SU-DHL-6 (cell line): ENCODE results near the gene L3MBTL4.

Source experiments
- H2AFZ ChIP-seq: fragments of 200-600 bp; sonication (generic); 2 replicates; pipeline ENCODE4 v1.6.1; 2014; ENCODE audit warnings: low read depth, mild to moderate bottlenecking, moderate library complexity, mixed read lengths, antibody characterized with exemption, low read length; ENCODE audit not compliant: severe bottlenecking
- H3F3A ChIP-seq: fragments of 200-600 bp; shearing (Covaris generic); 2 replicates; pipeline ENCODE4 v1.6.0; 2016; ENCODE audit warnings: antibody characterized with exemption, mild to moderate bottlenecking; ENCODE audit not compliant: insufficient read depth
- H3K27ac ChIP-seq: fragments of 200-600 bp; sonication (generic); 2 replicates; pipeline ENCODE4 v1.5.1; 2016; ENCODE audit warnings: low read depth, mild to moderate bottlenecking, low read length, moderate library complexity, mixed read lengths
- H3K27me3 ChIP-seq: fragments of 200-600 bp; sonication (generic), shearing (Covaris generic); 2 replicates; pipeline ENCODE4 v1.6.0; 2014; ENCODE audit warnings: mild to moderate bottlenecking, low read length
- H3K36me3 ChIP-seq: fragments of 200-600 bp; sonication (generic); 2 replicates; pipeline ENCODE4 v1.6.1; 2014; ENCODE audit warnings: mild to moderate bottlenecking, low read length, mixed read lengths
- H3K4me2 ChIP-seq: fragments of 300-600, 200-600 bp; shearing (Covaris generic), sonication (generic); 2 replicates; pipeline ENCODE4 v1.6.0; 2014; ENCODE audit warnings: low read length, low read depth, mild to moderate bottlenecking; ENCODE audit not compliant: poor library complexity, severe bottlenecking
- H3K4me3 ChIP-seq: fragments of 200-600 bp; sonication (generic); 2 replicates; pipeline ENCODE4 v1.5.1; 2014; ENCODE audit warnings: antibody characterized with exemption, low read length, mild to moderate bottlenecking, mixed read lengths; ENCODE audit not compliant: insufficient read depth, poor library complexity, severe bottlenecking
- H3K79me2 ChIP-seq: fragments of 200-600 bp; sonication (generic); 2 replicates; pipeline ENCODE4 v1.6.1; 2014; ENCODE audit warnings: mild to moderate bottlenecking, low read length, moderate library complexity; ENCODE audit not compliant: insufficient read depth
- H3K9ac ChIP-seq: fragments of 200-600 bp; sonication (generic); 2 replicates; pipeline ENCODE4 v1.7.0; 2014; ENCODE audit warnings: mild to moderate bottlenecking, low read length
- H3K9me2 ChIP-seq: fragments of 200-600 bp; sonication (generic); replicated peaks from 2 replicates; pipeline ENCODE4 v1.6.1; 2014; ENCODE audit warnings: low read length; ENCODE audit not compliant: insufficient read depth
- H3K9me3 ChIP-seq: fragments of 200-600 bp; sonication (generic); 2 replicates; pipeline ENCODE4 v1.6.1; 2014; ENCODE audit warnings: low read length, mixed read lengths; ENCODE audit not compliant: insufficient read depth
- H4K20me1 ChIP-seq: fragments of 200-600 bp; sonication (generic); 2 replicates; pipeline ENCODE4 v1.6.1; 2014; ENCODE audit warnings: low read depth, mild to moderate bottlenecking, antibody characterized with exemption, low read length, moderate library complexity, mixed read lengths
- CTCF ChIP-seq: fragments of 200-600 bp; sonication (generic); IDR thresholded peaks from one replicate; pipeline ENCODE4 v1.5.1; 2017; ENCODE audit warnings: antibody characterized with exemption, mild to moderate bottlenecking, low read length, moderate library complexity; ENCODE audit not compliant: insufficient read depth, poor library complexity, severe bottlenecking
- EZH2phosphoT487 ChIP-seq: fragments of 200-600 bp; sonication (generic), shearing (Covaris generic); conservative IDR thresholded peaks from 2 replicates; pipeline ENCODE4 v1.6.1; 2018; ENCODE audit warnings: mild to moderate bottlenecking, antibody characterized with exemption, low read length, moderate library complexity, mixed read lengths

The L3MBTL4 gene

GRCh38 chr18:6311456-6312215 is 103.1 kb downstream of the L3MBTL4 start:
- Histone ChIP-seq H3K9me3 (no peaks in the 10 kb centered on the region), H3K4me3 (no peak overlapping the region), H3K4me2 (no peak overlapping the region), H3K9ac (no peak overlapping the region), H3K27me3 (no peaks in the 10 kb centered on the region), H3F3A (no peaks in the 10 kb centered on the region), H3K79me2 (no peaks in the 10 kb centered on the region), H3K36me3 (no peaks in the 10 kb centered on the region), H3K27ac (no peak overlapping the region), H3K9me2 (no peaks in the 10 kb centered on the region), H4K20me1 (no peaks in the 10 kb centered on the region), H2AFZ (no peak overlapping the region)
- TF ChIP-seq EZH2phosphoT487 = no peak
- TF ChIP-seq CTCF = no peak

- no peak for TF ChIP-seq CTCF
- no peak for TF ChIP-seq EZH2phosphoT487
- H3K4me3 ChIP-seq = no peak overlapping the region
Observed at GRCh38 chr18:6310714-6311113, 104.0 kb downstream of the L3MBTL4 start.

GRCh38 chr18:6297875-6298274 is 116.8 kb downstream of the L3MBTL4 start:
- no peak overlapping the region for H3K27ac ChIP-seq
- H3K9me3 ChIP-seq = no peaks in the 10 kb centered on the region
- no peak overlapping the region for H2AFZ ChIP-seq
- H3K4me2 ChIP-seq = no peak overlapping the region
- no peak overlapping the region for H3K4me3 ChIP-seq
- TF ChIP-seq CTCF = no peak
- no peaks in the 10 kb centered on the region for H3F3A ChIP-seq
- H3K9me2 ChIP-seq = no peaks in the 10 kb centered on the region
- H4K20me1 ChIP-seq = no peaks in the 10 kb centered on the region
- no peaks in the 10 kb centered on the region for H3K27me3 ChIP-seq
- no peak overlapping the region for H3K9ac ChIP-seq
- H3K36me3 ChIP-seq = no peaks in the 10 kb centered on the region
- no peaks in the 10 kb centered on the region for H3K79me2 ChIP-seq

More at GRCh38 chr18:6310714-6311113, 104.0 kb downstream of the L3MBTL4 start:
- H3K4me2 ChIP-seq = no peak overlapping the region
- H4K20me1 ChIP-seq = no peaks in the 10 kb centered on the region
- H3K9me3 ChIP-seq = no peaks in the 10 kb centered on the region
- H3K27ac ChIP-seq = no peak overlapping the region
- H3K36me3 ChIP-seq = no peaks in the 10 kb centered on the region
- no peaks in the 10 kb centered on the region for H3K9me2 ChIP-seq
- H2AFZ ChIP-seq = no peak overlapping the region
- no peaks in the 10 kb centered on the region for H3F3A ChIP-seq
- H3K79me2 ChIP-seq = no peaks in the 10 kb centered on the region
- no peaks in the 10 kb centered on the region for H3K27me3 ChIP-seq
- H3K9ac ChIP-seq = no peak overlapping the region
